ENCODE measurements around the gene SHISA3.

The SHISA3 gene

GRCh38 chr4:42396752-42397634 lies at the start of gene SHISA3:
SHISA3 (plus strand) TSS chr4:42397488; CDS start chr4:42398057, 569 bp downstream.
- Histone ChIP-seq H3K36me3 (replicated peaks; ENCODE audit: insufficient read depth, low read length) (no peaks in the 10 kb centered on the region), H3K4me3 (ENCODE audit: low read length) (peak within 1 kb of the TSS; percentile 71), H3K27ac (ENCODE audit: low read length) (no peak within 1 kb of the TSS), H3K9me3 (replicated peaks; ENCODE audit: insufficient read depth, low read length) (no peaks in the 10 kb centered on the region), H2AFZ (ENCODE audit: low read length) (peak within 1 kb of the TSS; percentile 69), H4K20me1 (ENCODE audit: insufficient read depth, low read length) (no peaks in the 10 kb centered on the region), H3K9ac (ENCODE audit: low read length) (no peak within 1 kb of the TSS; the same call in 1 of the 2 replicates), H3K9me2 (replicated peaks; ENCODE audit: insufficient read depth, low read length) (no peaks in the 10 kb centered on the region), H3K79me2 (ENCODE audit: low read length) (no peaks in the 10 kb centered on the region), H3K4me1 (ENCODE audit: low read length) (0 out of 2 replicates have a peak, but pooled peaks cover 3% of the 10 kb centered on the region), H3K4me2 (ENCODE audit: low read depth, low read length) (peak within 1 kb of the TSS; percentile 99), H3K27me3 (replicated peaks; ENCODE audit: insufficient read depth, low read length) (peaks cover 24% of the 10 kb centered on the region), H3F3A (ENCODE audit: insufficient read depth, low read length) (no peaks in the 10 kb centered on the region)
- TF ChIP-seq EZH2 (optimal IDR thresholded peaks at IDR 0.05; ENCODE audit: low read depth, low read length) (no peak), EZH2phosphoT487 (IDR thresholded peaks at IDR 0.05; ENCODE audit: low read length) (no peak), CTCF (IDR thresholded peaks at IDR 0.05; ENCODE audit: low read length) (no peak)
- peak; percentile 65 for DNase-seq

DNA sequence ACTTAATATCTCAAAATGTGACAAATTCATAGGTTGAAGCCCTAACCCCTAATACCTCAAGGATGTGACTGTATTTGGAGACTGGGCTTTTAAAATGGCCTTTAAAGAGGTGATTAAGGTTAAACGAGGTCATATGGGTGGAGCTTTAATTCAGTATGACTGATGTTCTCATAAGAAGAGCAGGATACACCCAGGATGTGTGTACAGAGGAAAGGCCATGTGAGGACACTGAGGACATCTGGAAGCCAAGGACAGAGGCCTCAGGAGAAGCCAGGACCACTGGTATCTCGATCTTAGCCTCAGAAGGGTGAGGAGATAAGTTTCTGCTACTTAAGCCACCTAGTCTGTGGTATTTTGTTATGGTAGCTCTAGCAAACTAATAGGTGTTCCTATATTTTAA lies 49.0 kb upstream of the SHISA3 start:
- no peaks in the 10 kb centered on the region for H3K9me3 ChIP-seq (replicated peaks; ENCODE audit: insufficient read depth, low read length)
- TF ChIP-seq CTCF (IDR thresholded peaks at IDR 0.05; ENCODE audit: low read length): no peak
- TF ChIP-seq EZH2 (optimal IDR thresholded peaks at IDR 0.05; ENCODE audit: low read depth, low read length): no peak
- TF ChIP-seq EZH2phosphoT487 (IDR thresholded peaks at IDR 0.05; ENCODE audit: low read length): no peak
- H3K4me2 ChIP-seq (ENCODE audit: low read depth, low read length): no peak overlapping the region
- no peak overlapping the region for H3K4me3 ChIP-seq (ENCODE audit: low read length)
- H3F3A ChIP-seq (ENCODE audit: insufficient read depth, low read length): no peaks in the 10 kb centered on the region
- DNase-seq: no peak
- no peaks in the 10 kb centered on the region for H4K20me1 ChIP-seq (ENCODE audit: insufficient read depth, low read length)
- H3K9me2 ChIP-seq (replicated peaks; ENCODE audit: insufficient read depth, low read length): no peaks in the 10 kb centered on the region
- H3K36me3 ChIP-seq (replicated peaks; ENCODE audit: insufficient read depth, low read length): no peaks in the 10 kb centered on the region
- H3K4me1 ChIP-seq (ENCODE audit: low read length): no peaks in the 10 kb centered on the region
- H3K27ac ChIP-seq (ENCODE audit: low read length): no peak overlapping the region
- no peak overlapping the region for H3K9ac ChIP-seq (ENCODE audit: low read length)
- H2AFZ ChIP-seq (ENCODE audit: low read length): no peak overlapping the region
- H3K27me3 ChIP-seq (replicated peaks; ENCODE audit: insufficient read depth, low read length): no peaks in the 10 kb centered on the region
- no peaks in the 10 kb centered on the region for H3K79me2 ChIP-seq (ENCODE audit: low read length)

GRCh38 chr4:42348692-42349091 lies 48.6 kb upstream of the SHISA3 start:
- Histone ChIP-seq H3K9me2 (replicated peaks; ENCODE audit: insufficient read depth, low read length) (no peaks in the 10 kb centered on the region), H3K36me3 (replicated peaks; ENCODE audit: insufficient read depth, low read length) (no peaks in the 10 kb centered on the region), H3F3A (ENCODE audit: insufficient read depth, low read length) (no peaks in the 10 kb centered on the region), H3K4me1 (ENCODE audit: low read length) (no peaks in the 10 kb centered on the region), H3K9ac (ENCODE audit: low read length) (no peak overlapping the region), H3K79me2 (ENCODE audit: low read length) (no peaks in the 10 kb centered on the region), H3K4me3 (ENCODE audit: low read length) (no peak overlapping the region), H2AFZ (ENCODE audit: low read length) (no peak overlapping the region), H4K20me1 (ENCODE audit: insufficient read depth, low read length) (no peaks in the 10 kb centered on the region), H3K27me3 (replicated peaks; ENCODE audit: insufficient read depth, low read length) (no peaks in the 10 kb centered on the region), H3K9me3 (replicated peaks; ENCODE audit: insufficient read depth, low read length) (no peaks in the 10 kb centered on the region), H3K27ac (ENCODE audit: low read length) (no peak overlapping the region), H3K4me2 (ENCODE audit: low read depth, low read length) (no peak overlapping the region)
- TF ChIP-seq EZH2 (optimal IDR thresholded peaks at IDR 0.05; ENCODE audit: low read depth, low read length) (no peak), EZH2phosphoT487 (IDR thresholded peaks at IDR 0.05; ENCODE audit: low read length) (no peak), CTCF (IDR thresholded peaks at IDR 0.05; ENCODE audit: low read length) (no peak)
- no peak for DNase-seq

Measured in MM.1S (cell line).